WTC11 (cell line): ENCODE results near the gene RABAC1. TPM values are rescaled to one million over a fixed set of nuclear protein-coding genes. Genes with fewer than 3 reads are reported as not detected.
A peak's percentile ranks its signal among the peaks of the same experiment; 100 is the strongest.

ENCODE experiments used
- GTF2I ChIP-seq: fragments of 250-450 bp; sonication (Bioruptor Pico); conservative IDR thresholded peaks from 2 replicates; pipeline ENCODE4 v1.4.0; 2021; ENCODE audit warnings: mild to moderate bottlenecking
- KAT7 ChIP-seq: sonication (generic); formaldehyde crosslinking; IDR thresholded peaks from 2 replicates; pipeline ENCODE4 v1.8.1; 2023; ENCODE audit warnings: missing genetic modification reagents, mild to moderate bottlenecking, borderline replicate concordance
- MXD4 ChIP-seq: fragments of 250-450 bp; sonication (Bioruptor Pico); IDR thresholded peaks from 2 replicates; pipeline ENCODE4 v1.8.0; 2021; ENCODE audit warnings: mild to moderate bottlenecking, moderate library complexity, borderline replicate concordance
- MYBL2 ChIP-seq: sonication (generic); formaldehyde crosslinking; IDR thresholded peaks from 2 replicates; pipeline ENCODE4 v1.8.1; 2023; ENCODE audit warnings: mild to moderate bottlenecking, moderate library complexity, missing genetic modification reagents
- NFATC4 ChIP-seq: fragments of 250-450 bp; sonication (Bioruptor Pico); IDR thresholded peaks from 2 replicates; pipeline ENCODE4 v1.9.0; 2021; ENCODE audit warnings: mild to moderate bottlenecking
- NFE2L1 ChIP-seq: sonication (generic); formaldehyde crosslinking; IDR thresholded peaks from 2 replicates; pipeline ENCODE4 v1.8.1; 2023; ENCODE audit warnings: missing genetic modification reagents
- RELA ChIP-seq: sonication (generic); formaldehyde crosslinking; IDR thresholded peaks from 2 replicates; pipeline ENCODE4 v1.8.1; 2022; ENCODE audit warnings: missing genetic modification reagents, mild to moderate bottlenecking, borderline replicate concordance
- RORB ChIP-seq: fragments of 250-450 bp; sonication (Bioruptor Pico); IDR thresholded peaks from 2 replicates; pipeline ENCODE4 v1.9.0; 2021; ENCODE audit warnings: mild to moderate bottlenecking
- SMAD3 ChIP-seq: sonication (generic); formaldehyde crosslinking; IDR thresholded peaks from 2 replicates; pipeline ENCODE4 v1.8.0; 2022; ENCODE audit warnings: missing genetic modification reagents, mild to moderate bottlenecking, borderline replicate concordance
- SP1 ChIP-seq: sonication (generic); formaldehyde crosslinking; conservative IDR thresholded peaks from 2 replicates; pipeline ENCODE4 v1.8.1; 2022; ENCODE audit warnings: missing genetic modification reagents
- TEAD1 ChIP-seq: sonication (generic); formaldehyde crosslinking; IDR thresholded peaks from 2 replicates; pipeline ENCODE4 v1.8.0; 2022; ENCODE audit warnings: mild to moderate bottlenecking, missing genetic modification reagents
- TP53 ChIP-seq: sonication (generic); formaldehyde crosslinking; IDR thresholded peaks from 2 replicates; pipeline ENCODE4 v1.8.1; 2023; ENCODE audit warnings: mild to moderate bottlenecking, missing genetic modification reagents
- ZNF121 ChIP-seq: sonication (generic); formaldehyde crosslinking; IDR thresholded peaks from 2 replicates; pipeline ENCODE4 v1.8.0; 2023; ENCODE audit warnings: missing genetic modification reagents
- ZNF138 ChIP-seq: sonication (generic); formaldehyde crosslinking; conservative IDR thresholded peaks from 2 replicates; pipeline ENCODE4 v1.8.1; 2022; ENCODE audit warnings: mild to moderate bottlenecking, moderate library complexity, missing genetic modification reagents
- total RNA-seq: library from RNA; stranded (reverse); gene quantifications from 3 replicates; pipeline ENCODE4 v1.2.3, GENCODE V29; 2021
- TF ChIP-seq, protein P1 (sequence below): sonication (generic); formaldehyde crosslinking; IDR thresholded peaks from 2 replicates; pipeline ENCODE4 v1.8.0; 2022; ENCODE audit warnings: missing genetic modification reagents
- TF ChIP-seq, protein P2 (sequence below): sonication (generic); formaldehyde crosslinking; IDR thresholded peaks from 2 replicates; pipeline ENCODE4 v1.8.0; 2022; ENCODE audit warnings: mild to moderate bottlenecking, missing genetic modification reagents
- TF ChIP-seq, protein P3 (sequence below): sonication (generic); formaldehyde crosslinking; IDR thresholded peaks from 2 replicates; pipeline ENCODE4 v1.8.1; 2022; ENCODE audit warnings: mild to moderate bottlenecking, moderate library complexity, missing genetic modification reagents
- TF ChIP-seq, protein P4 (sequence below): sonication (generic); formaldehyde crosslinking; IDR thresholded peaks from 2 replicates; pipeline ENCODE4 v1.8.1; 2022; ENCODE audit warnings: missing genetic modification reagents, borderline replicate concordance
- TF ChIP-seq, protein P5 (sequence below): fragments of 250-450 bp; sonication (Bioruptor Pico); IDR thresholded peaks from 2 replicates; pipeline ENCODE4 v2.1.2; 2022; ENCODE audit warnings: mild to moderate bottlenecking, moderate library complexity
- TF ChIP-seq, protein P6 (sequence below): fragments of 250-450 bp; sonication (Bioruptor Pico); conservative IDR thresholded peaks from 2 replicates; pipeline ENCODE4 v1.9.0; 2021; ENCODE audit warnings: mild to moderate bottlenecking
- TF ChIP-seq, protein P7 (sequence below): fragments of 250-450 bp; sonication (Bioruptor Pico); IDR thresholded peaks from 2 replicates; pipeline ENCODE4 v1.9.0; 2021; ENCODE audit warnings: moderate library complexity, mild to moderate bottlenecking, inconsistent platforms, borderline replicate concordance
- TF ChIP-seq, protein P8 (sequence below): sonication (generic); formaldehyde crosslinking; IDR thresholded peaks from 2 replicates; pipeline ENCODE4 v1.8.0; 2023; ENCODE audit warnings: missing genetic modification reagents, mild to moderate bottlenecking, borderline replicate concordance

RABAC1 gene
- total RNA-seq, 1 experiment from 2014 or later: 159 TPM

DNA sequence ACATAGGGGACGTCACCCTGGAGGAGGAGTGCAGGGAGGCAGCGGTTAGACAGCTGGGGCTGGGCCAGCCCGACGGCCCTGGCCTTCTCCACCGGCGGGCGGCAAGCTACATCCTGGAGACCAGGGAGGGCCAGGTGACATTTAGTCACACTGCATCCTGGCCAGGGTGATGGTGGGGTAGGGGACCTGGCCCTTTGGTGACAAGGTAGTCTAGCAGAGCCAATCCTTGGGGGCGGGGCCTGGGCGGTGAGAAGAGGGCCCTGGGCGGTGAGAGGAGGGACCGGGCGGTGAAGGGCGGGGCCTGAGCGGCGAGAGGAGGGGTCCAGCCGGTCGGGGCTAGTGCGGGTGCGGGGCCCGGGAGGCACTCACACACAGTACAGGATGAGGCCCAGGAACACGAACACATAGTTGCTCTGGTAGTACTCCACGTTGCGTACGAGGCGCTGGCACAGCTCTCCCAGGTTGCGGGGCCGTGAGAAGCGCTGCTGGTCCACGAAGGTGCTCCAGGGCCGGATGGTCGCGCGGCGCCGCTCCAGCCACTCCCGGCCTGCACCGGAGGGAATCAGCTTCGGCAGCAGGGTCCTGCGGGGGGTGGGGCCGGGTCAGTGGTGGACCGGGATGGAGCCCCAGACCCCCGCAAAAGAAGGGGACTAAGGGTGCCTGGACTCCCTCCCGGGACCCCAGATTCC is 610 bp downstream of the RABAC1 start (continued):
- no peak for TF ChIP-seq TEAD1 (CRISPR knock-in tag)
- no peak; the same call in 1 of the 2 replicates for TF ChIP-seq KAT7
- TF ChIP-seq, protein P1, sequence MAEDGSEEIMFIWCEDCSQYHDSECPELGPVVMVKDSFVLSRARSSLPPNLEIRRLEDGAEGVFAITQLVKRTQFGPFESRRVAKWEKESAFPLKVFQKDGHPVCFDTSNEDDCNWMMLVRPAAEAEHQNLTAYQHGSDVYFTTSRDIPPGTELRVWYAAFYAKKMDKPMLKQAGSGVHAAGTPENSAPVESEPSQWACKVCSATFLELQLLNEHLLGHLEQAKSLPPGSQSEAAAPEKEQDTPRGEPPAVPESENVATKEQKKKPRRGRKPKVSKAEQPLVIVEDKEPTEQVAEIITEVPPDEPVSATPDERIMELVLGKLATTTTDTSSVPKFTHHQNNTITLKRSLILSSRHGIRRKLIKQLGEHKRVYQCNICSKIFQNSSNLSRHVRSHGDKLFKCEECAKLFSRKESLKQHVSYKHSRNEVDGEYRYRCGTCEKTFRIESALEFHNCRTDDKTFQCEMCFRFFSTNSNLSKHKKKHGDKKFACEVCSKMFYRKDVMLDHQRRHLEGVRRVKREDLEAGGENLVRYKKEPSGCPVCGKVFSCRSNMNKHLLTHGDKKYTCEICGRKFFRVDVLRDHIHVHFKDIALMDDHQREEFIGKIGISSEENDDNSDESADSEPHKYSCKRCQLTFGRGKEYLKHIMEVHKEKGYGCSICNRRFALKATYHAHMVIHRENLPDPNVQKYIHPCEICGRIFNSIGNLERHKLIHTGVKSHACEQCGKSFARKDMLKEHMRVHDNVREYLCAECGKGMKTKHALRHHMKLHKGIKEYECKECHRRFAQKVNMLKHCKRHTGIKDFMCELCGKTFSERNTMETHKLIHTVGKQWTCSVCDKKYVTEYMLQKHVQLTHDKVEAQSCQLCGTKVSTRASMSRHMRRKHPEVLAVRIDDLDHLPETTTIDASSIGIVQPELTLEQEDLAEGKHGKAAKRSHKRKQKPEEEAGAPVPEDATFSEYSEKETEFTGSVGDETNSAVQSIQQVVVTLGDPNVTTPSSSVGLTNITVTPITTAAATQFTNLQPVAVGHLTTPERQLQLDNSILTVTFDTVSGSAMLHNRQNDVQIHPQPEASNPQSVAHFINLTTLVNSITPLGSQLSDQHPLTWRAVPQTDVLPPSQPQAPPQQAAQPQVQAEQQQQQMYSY (CRISPR knock-in tag): no peak
- no peak for TF ChIP-seq ZNF138 (CRISPR knock-in tag)
- TF ChIP-seq SP1 (CRISPR knock-in tag): peak; percentile 65; the same call in 1 of the 2 replicates
- TF ChIP-seq, protein P2, sequence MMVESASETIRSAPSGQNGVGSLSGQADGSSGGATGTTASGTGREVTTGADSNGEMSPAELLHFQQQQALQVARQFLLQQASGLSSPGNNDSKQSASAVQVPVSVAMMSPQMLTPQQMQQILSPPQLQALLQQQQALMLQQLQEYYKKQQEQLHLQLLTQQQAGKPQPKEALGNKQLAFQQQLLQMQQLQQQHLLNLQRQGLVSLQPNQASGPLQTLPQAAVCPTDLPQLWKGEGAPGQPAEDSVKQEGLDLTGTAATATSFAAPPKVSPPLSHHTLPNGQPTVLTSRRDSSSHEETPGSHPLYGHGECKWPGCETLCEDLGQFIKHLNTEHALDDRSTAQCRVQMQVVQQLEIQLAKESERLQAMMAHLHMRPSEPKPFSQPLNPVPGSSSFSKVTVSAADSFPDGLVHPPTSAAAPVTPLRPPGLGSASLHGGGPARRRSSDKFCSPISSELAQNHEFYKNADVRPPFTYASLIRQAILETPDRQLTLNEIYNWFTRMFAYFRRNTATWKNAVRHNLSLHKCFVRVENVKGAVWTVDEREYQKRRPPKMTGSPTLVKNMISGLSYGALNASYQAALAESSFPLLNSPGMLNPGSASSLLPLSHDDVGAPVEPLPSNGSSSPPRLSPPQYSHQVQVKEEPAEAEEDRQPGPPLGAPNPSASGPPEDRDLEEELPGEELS (CRISPR knock-in tag): peak; percentile 33; the same call in 1 of the 2 replicates
- TF ChIP-seq MXD4 (CRISPR knock-in tag): no peak
- TF ChIP-seq, protein P3, sequence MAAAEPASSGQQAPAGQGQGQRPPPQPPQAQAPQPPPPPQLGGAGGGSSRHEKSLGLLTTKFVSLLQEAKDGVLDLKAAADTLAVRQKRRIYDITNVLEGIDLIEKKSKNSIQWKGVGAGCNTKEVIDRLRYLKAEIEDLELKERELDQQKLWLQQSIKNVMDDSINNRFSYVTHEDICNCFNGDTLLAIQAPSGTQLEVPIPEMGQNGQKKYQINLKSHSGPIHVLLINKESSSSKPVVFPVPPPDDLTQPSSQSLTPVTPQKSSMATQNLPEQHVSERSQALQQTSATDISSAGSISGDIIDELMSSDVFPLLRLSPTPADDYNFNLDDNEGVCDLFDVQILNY (CRISPR knock-in tag): 0 out of 2 replicates have a peak, but pooled peaks have one; percentile 3
- TF ChIP-seq, protein P4, sequence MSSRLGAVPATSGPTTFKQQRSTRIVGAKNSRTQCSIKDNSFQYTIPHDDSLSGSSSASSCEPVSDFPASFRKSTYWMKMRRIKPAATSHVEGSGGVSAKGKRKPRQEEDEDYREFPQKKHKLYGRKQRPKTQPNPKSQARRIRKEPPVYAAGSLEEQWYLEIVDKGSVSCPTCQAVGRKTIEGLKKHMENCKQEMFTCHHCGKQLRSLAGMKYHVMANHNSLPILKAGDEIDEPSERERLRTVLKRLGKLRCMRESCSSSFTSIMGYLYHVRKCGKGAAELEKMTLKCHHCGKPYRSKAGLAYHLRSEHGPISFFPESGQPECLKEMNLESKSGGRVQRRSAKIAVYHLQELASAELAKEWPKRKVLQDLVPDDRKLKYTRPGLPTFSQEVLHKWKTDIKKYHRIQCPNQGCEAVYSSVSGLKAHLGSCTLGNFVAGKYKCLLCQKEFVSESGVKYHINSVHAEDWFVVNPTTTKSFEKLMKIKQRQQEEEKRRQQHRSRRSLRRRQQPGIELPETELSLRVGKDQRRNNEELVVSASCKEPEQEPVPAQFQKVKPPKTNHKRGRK (CRISPR knock-in tag): no peak
- no peak for TF ChIP-seq RORB (CRISPR knock-in tag)
- TF ChIP-seq RELA (CRISPR knock-in tag): no peak
- TF ChIP-seq NFATC4 (CRISPR knock-in tag): no peak
- TF ChIP-seq, protein P5, sequence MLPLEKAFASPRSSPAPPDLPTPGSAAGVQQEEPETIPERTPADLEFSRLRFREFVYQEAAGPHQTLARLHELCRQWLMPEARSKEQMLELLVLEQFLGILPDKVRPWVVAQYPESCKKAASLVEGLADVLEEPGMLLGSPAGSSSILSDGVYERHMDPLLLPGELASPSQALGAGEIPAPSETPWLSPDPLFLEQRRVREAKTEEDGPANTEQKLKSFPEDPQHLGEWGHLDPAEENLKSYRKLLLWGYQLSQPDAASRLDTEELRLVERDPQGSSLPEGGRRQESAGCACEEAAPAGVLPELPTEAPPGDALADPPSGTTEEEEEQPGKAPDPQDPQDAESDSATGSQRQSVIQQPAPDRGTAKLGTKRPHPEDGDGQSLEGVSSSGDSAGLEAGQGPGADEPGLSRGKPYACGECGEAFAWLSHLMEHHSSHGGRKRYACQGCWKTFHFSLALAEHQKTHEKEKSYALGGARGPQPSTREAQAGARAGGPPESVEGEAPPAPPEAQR (CRISPR knock-in tag): no peak
- no peak for TF ChIP-seq GTF2I (CRISPR knock-in tag)
- no peak for TF ChIP-seq MYBL2 (CRISPR knock-in tag)
- no peak for TF ChIP-seq TP53 (CRISPR knock-in tag)
- TF ChIP-seq ZNF121 (CRISPR knock-in tag): no peak
- TF ChIP-seq, protein P6, sequence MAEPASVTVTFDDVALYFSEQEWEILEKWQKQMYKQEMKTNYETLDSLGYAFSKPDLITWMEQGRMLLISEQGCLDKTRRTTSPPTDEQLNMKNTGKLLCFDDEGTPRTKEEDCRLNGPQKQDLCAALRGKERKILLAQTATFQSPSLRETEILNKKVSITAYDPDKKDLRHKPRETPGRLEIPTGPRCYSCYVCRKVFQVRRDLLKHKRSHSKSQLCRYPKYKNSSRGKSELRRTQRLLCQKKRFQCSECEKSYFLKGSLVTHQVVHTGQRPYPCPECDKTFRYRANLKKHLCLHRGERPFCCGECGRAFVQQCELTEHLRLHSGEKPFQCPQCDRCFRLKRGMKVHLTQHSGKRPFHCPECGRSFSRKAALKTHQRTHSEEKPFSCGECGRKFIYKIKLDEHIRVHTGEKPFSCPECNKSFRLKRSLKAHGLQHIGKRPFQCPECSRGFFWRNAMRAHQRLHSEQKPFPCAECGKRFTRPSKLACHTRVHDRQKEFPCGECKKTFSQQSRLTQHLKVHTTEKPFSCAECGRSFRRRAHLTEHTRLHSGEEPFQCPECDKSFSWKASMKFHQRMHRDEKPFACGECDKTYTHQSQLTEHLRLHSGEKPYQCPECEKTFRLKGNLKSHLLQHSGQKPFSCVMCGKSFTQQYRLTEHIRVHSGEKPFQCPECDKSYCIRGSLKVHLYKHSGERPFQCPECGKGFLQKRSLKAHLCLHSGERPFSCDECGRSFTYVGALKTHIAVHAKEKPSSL (CRISPR knock-in tag): no peak
- TF ChIP-seq, protein P7, sequence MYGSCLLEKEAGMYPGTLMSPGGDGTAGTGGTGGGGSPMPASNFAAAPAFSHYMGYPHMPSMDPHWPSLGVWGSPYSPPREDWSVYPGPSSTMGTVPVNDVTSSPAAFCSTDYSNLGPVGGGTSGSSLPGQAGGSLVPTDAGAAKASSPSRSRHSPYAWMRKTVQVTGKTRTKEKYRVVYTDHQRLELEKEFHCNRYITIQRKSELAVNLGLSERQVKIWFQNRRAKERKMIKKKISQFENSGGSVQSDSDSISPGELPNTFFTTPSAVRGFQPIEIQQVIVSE: no peak
- TF ChIP-seq, protein P8, sequence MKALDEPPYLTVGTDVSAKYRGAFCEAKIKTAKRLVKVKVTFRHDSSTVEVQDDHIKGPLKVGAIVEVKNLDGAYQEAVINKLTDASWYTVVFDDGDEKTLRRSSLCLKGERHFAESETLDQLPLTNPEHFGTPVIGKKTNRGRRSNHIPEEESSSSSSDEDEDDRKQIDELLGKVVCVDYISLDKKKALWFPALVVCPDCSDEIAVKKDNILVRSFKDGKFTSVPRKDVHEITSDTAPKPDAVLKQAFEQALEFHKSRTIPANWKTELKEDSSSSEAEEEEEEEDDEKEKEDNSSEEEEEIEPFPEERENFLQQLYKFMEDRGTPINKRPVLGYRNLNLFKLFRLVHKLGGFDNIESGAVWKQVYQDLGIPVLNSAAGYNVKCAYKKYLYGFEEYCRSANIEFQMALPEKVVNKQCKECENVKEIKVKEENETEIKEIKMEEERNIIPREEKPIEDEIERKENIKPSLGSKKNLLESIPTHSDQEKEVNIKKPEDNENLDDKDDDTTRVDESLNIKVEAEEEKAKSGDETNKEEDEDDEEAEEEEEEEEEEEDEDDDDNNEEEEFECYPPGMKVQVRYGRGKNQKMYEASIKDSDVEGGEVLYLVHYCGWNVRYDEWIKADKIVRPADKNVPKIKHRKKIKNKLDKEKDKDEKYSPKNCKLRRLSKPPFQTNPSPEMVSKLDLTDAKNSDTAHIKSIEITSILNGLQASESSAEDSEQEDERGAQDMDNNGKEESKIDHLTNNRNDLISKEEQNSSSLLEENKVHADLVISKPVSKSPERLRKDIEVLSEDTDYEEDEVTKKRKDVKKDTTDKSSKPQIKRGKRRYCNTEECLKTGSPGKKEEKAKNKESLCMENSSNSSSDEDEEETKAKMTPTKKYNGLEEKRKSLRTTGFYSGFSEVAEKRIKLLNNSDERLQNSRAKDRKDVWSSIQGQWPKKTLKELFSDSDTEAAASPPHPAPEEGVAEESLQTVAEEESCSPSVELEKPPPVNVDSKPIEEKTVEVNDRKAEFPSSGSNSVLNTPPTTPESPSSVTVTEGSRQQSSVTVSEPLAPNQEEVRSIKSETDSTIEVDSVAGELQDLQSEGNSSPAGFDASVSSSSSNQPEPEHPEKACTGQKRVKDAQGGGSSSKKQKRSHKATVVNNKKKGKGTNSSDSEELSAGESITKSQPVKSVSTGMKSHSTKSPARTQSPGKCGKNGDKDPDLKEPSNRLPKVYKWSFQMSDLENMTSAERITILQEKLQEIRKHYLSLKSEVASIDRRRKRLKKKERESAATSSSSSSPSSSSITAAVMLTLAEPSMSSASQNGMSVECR (CRISPR knock-in tag): peak; percentile 69; the same call in 1 of the 2 replicates
- TF ChIP-seq NFE2L1 (CRISPR knock-in tag): peak; percentile 64; the same call in 1 of the 2 replicates
- TF ChIP-seq SMAD3 (CRISPR knock-in tag): no peak
